Activated T-cell treated with anti-CD3 and anti-CD28 coated beads, Interleukin-2, amount 50 U/mL, for 48 hours (primary cell): ENCODE measurements around the gene AOPEP.
"Not testable (repeated sequence)": the region's sequence is repeated elsewhere in the genome, so short reads cannot be mapped to it uniquely, and the experiment has no call there.

ENCODE experiments used
- DNase-seq, 2 experiments: peaks; one replicate each; pipeline ENCODE4 v3.0.0-alpha.2; 2020

The AOPEP gene

GRCh38 chr9:94819161-94819687, 92.7 kb downstream of the AOPEP start:
- DNase-seq: no peak

DNA sequence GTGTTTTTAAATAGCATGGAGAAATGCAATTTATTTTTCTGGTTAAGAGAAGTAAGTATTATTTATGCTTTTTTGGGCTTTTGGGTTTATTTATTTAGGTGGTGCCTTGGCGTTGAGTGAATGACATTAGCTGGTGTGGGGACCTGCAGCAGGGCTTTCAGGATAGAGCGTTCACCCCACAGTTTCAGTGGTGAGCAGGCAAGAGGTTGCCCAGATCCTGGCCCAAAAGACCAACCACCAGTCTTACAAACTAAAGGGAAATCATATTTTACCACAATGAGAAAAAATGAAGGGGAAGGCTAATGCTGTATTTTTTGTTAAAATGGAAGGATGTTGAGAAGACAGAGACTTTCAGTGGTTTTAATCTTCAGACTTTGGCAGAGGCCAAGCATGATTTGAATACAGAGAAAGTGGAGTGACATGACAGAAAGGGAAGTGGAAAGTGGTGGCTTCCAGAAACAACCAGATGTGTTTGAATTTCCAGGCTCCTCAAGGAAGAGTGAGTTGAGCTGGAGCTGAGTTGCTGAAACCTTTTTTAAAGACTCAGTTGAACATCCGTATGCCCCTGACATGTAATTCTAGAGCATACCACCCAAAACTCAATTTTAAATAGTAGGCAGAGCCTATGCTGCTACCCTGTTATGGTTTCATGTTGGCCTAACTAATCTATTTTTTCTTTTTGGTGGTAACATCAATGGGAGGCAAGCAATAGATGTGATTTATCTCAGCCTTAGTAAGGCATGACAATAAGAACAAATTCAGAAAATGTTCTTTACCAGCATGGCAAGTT, 94.8 kb downstream of the AOPEP start:
- no peak for DNase-seq

DNA sequence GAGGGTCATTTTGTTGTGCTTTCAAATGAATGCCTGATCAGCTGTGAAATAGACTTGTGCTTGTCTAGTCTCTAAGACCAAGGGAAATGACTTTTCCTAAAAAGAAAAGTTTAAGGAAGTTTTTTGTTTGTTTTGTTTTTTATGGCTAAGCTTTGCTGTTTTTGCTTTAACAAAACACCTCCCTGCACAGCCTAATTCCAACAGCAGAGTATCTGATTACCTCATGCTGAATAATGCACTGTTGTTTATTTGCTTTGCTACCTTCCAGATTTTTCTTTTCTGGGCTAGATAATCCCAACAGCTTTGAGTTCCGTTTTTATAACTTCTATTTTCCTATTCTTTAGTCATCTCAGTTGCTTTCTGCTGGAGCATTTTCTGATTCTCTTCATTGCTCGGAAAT, 95.8 kb downstream of the AOPEP start:
- no peak for DNase-seq

GRCh38 chr9:94823710-94824109, 97.2 kb downstream of the AOPEP start:
- no peak for DNase-seq

- no peak for DNase-seq
Observed at GRCh38 chr9:94824411-94824810, 97.9 kb downstream of the AOPEP start.

DNA sequence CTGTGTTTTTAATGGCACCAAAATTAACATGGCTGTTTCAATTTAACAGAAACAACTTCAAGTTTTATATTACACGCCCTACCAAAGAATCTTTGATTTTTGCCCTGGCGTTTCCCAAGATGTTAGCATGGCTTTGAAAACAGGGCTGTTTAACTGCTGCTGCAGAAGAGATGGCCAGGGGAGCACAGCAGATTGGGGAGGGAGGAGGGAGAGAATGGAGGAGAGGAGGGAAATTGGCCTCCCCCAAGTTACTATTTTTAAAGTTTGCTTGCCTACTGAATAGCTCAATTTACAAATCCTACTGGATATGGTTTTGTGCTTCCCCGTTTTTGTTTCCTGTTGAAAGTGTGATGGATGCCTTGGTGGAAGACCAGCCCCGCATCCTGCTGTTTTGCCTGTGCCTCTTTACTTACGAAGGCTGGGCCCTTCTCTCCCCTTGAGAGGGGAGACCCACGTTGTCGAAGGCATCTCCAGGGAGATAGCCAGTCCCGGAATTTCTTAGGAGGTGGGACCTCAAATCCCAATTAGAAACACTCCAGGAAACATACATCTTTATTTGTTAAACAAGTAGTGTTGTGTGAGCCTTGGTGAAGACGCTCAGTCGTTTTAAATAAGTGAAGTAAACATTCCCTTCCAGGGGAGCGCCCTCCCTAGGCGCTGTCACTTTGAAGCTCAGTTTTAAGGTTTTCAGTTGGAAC, 98.6 kb downstream of the AOPEP start:
- no peak for DNase-seq

- no peak for DNase-seq
Observed at GRCh38 chr9:94825611-94825958, 99.1 kb downstream of the AOPEP start.

DNA sequence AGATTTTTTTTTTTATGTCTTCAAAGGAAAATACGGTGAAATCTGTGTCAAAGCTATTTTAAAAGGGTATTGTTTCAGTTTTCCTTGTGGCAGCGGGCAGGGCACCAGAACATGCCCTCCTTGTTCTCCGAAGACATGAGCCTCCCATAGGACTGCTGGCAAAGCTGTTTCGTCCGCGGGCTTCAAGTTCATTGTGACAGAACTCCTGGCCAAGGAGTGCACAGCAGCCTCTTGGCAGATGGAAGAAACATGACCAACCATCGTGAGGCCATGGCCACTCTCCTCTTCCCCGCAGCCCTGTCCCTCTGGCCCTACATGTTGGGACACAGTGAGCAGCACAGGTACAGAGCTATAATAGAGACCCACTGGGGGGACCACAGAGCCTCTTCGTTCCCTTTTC, 99.5 kb downstream of the AOPEP start:
- no peak for DNase-seq

DNA sequence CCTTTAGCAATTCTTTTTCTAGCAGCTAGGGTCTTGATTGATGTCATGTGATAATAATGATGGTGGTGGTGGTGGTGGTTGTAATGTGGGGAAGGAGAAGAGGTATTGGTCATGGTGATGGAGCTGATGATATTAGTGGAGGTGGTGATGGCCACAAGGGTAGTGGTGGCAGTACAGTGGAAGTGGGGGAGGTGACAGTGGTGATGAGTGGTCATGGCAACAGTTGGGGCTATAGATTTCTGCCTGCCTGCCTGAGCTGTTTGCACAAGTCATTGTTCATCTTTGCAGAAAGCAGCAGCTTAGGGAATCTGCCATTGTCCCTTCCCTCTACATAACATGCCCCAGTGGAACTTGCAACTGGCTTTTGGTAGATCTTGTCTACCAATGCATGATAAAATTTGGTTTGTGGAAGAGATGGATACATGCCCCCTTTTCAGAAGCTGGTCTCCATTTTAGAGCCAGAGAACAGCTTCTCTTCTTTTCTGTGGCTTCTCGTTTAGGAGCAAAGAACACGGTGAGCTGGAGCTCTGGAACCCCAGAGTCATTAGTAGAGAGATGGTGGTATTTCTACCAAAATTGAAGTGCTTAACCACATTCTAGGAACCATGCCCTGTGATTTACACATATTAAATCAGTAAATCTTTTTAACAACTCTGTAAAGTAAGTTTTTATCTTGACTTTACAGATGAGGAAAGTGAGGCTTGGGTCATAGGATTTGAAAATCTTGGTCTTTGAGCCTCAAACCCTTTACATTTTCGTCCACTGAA, 100.3 kb downstream of the AOPEP start:
- no peak for DNase-seq

DNA sequence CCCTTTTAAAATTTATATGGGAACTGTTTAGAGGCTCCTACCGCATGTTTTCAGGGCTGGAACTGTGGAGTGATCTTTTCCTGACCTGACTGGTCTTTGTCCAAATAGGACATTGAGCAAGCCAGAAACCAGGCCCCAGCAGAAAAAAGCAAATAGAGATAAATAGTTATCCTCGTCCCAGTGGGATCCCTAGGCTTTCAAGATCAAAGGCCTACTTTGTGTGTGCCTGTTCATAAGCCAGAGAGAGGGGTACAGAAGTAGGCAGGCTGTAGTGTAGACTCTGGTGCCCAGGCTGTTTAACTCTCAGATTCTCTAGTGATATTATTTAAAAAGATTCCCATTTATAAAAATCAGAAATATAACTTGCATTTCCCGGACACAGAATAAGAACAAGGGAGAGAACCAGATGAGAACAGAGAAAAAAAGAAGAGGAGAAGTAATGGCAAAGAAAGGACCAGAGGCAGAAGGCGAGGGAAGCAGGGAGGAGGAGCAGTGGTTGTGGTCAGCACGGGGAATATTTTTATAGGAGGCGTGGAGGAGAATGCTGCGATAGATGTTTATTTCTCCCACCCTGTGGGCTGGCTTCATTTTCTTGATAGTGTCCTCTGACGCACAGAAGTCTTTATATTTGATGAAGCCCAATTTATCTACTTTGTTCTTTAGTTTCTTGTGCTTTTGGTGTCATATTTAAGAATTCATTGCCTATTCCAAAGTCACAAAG, 101.2 kb downstream of the AOPEP start:
- no peak for DNase-seq

- DNase-seq: no peak
Observed at GRCh38 chr9:94829380-94830070, 103.0 kb downstream of the AOPEP start.

- DNase-seq: not testable (repeated sequence)
Observed at GRCh38 chr9:94830071-94830604, 103.6 kb downstream of the AOPEP start.

DNA sequence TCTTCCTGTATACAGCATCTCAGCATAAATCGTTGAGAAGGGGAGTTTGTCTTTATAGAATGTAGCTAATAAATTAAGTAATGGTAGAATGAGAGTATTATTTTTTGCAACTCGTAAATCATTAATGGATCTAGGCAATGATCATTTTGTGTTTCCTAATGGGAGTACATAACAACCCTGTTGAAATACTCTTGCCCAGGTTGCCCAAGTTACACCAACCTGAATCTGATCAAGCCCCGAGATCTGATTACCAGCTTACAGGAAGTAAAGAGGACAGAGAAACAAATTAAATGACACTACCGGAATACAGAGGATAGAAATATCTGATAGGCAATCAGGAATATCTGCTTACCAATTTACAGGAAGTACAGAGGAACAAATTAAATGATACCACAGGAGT, 107.3 kb downstream of the AOPEP start:
- DNase-seq: no peak

DNA sequence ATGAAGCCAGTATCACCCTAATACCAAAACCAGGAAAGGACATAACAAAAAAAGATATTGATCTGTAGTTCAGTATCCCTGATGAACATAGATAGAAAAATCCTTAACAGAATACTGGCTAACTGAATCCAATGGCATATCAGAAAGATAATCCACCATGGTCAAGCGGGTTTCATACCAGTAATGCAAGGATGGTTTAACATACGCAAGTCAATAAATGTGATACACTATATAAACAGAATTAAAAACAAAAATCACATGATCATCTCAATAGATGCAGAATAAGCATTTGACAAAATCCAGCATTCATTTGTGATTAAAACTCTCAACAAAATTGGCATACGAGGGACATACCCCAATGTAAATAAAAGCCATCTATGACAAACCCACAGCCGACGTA, 110.9 kb downstream of the AOPEP start:
- DNase-seq: no peak

GRCh38 chr9:94839398-94839797, 112.9 kb downstream of the AOPEP start:
- peak in 1 of 2 experiments; percentile 42 for DNase-seq

- no peak for DNase-seq
Observed at GRCh38 chr9:94840738-94841137, 114.2 kb downstream of the AOPEP start.

DNA sequence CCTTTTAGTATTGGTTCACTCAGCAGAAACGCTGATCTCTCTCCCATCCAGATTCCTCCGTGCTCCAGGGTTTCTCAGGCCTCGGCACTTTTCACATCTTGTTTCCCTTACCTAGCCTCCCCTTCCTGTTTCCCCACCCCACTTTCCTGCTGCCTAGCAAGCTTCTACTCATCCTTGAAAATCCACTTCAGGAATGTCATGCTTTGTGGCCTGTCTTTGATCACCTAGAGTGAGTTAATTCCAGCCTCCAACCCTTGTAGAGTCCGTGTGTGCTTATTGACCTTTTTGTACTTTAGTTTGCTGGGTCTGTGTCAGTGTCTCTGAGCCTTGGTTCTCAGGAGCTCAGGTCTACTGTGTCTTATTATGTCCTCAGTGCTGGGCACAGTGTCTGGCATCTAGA, 116.6 kb downstream of the AOPEP start:
- DNase-seq: no peak

DNA sequence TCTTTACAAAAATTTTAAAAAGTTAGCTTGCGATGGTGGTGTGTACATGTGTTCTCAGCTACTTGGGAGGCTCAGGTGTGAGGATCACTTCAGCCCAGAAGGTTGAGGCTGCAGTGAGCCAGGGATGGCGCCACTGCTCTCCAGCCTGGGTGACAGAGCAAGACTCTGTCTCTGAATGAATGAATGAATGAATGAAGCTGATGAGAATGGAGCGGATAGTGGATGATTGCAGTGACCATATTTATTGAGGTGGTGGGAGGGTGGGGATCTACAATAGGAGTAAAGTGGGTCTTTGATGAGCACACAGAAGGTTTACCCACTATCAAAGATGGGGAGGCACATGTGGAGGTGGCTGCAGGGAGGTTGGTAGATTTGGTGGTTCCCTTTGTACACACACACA, 120.2 kb downstream of the AOPEP start:
- DNase-seq: no peak

- DNase-seq: no peak
Observed at GRCh38 chr9:94847486-94847885, 121.0 kb downstream of the AOPEP start.

GRCh38 chr9:94848791-94849190, 122.3 kb downstream of the AOPEP start:
- not testable (repeated sequence) for DNase-seq

DNA sequence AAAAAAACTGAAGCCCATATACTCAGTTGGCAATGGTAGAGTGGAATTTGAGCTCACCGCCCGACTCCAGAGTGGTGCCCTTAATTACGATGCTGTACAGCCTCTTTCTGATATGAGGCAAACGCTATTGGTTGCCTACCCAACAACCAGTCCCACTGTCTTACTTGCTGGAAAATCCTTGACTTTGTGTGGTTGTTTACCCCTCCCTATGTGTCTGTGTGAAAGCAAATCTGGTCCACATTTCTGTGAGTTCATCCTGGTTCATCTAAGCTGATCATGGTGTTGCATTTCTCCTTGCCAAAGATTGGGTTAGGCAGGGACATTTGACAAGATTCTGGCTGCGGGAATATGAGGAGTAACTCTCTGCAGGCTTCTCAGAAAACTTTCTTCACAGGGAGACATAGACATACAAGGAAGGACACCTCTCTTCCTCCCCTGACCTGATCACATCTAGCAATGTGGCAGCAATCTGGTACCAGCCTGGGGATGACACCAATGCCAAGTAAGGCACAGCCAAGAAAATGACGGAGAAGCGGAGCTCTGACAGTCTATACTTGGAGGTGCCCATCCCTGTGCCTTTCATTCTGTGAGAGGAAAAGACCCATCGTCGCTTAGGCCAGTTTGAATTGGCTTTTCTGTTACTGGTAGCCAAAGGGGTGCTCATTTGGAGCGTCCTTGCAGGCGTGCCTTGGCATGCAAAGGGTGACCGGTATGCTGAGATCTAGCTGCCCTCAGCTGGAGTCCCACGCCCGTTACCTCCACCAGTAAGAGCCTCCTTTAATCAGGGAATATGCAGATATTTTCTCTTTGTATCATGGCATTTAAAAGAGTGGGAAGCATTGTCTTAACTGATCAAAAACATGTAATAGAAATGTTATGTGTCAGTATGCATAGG, 124.3 kb downstream of the AOPEP start:
- DNase-seq: no peak
